GM21717 (cell line): ENCODE results near the gene SLC7A5.
A peak's percentile ranks its signal among the peaks of the same experiment; 100 is the strongest.
"Not testable (repeated sequence)": the region's sequence is repeated elsewhere in the genome, so short reads cannot be mapped to it uniquely, and the experiment has no call there.

Experiments
- ATAC-seq: cut with Tn5 transposase; IDR thresholded peaks from one replicate; pipeline ENCODE4 v1.9.1; 2021; ENCODE audit warnings: mild to moderate bottlenecking, moderate library complexity; ENCODE audit not compliant: unreplicated experiment

Gene SLC7A5

GRCh38 chr16:87862597-87863326, 6.5 kb downstream of the SLC7A5 start:
- ATAC-seq, result not testable (repeated sequence)

- not testable (repeated sequence) for ATAC-seq
Observed at GRCh38 chr16:87861300-87862099, 7.8 kb downstream of the SLC7A5 start.

- ATAC-seq, result no peak
Observed at GRCh38 chr16:87860553-87861299, 8.6 kb downstream of the SLC7A5 start.

GRCh38 chr16:87858151-87858993, 10.9 kb downstream of the SLC7A5 start:
- ATAC-seq, result not testable (repeated sequence)

GRCh38 chr16:87856791-87857228, 12.5 kb downstream of the SLC7A5 start:
- no peak for ATAC-seq

- ATAC-seq, result no peak
Observed at GRCh38 chr16:87855852-87856715, 13.2 kb downstream of the SLC7A5 start.

- no peak for ATAC-seq
Observed at GRCh38 chr16:87854907-87855683, 14.2 kb downstream of the SLC7A5 start.

- ATAC-seq, result no peak
Observed at GRCh38 chr16:87854053-87854906, 15.0 kb downstream of the SLC7A5 start.

GRCh38 chr16:87853411-87854052, 15.8 kb downstream of the SLC7A5 start:
- peak; percentile 51 for ATAC-seq

- no peak for ATAC-seq
Observed at GRCh38 chr16:87851601-87852000, 17.7 kb downstream of the SLC7A5 start.

GRCh38 chr16:87851141-87851587, 18.1 kb downstream of the SLC7A5 start:
- ATAC-seq, result no peak

- ATAC-seq, result no peak
Observed at GRCh38 chr16:87850009-87851006, 19.0 kb downstream of the SLC7A5 start.

- ATAC-seq, result no peak
Observed at GRCh38 chr16:87849419-87850008, 19.8 kb downstream of the SLC7A5 start.

GRCh38 chr16:87848676-87849345, 20.5 kb downstream of the SLC7A5 start:
- no peak for ATAC-seq
